CD4-positive, alpha-beta T cell treated with Interleukin-15 for 1 hour (primary cell): ENCODE data around the gene CETN2.
"Not testable (repeated sequence)": the region's sequence is repeated elsewhere in the genome, so short reads cannot be mapped to it uniquely, and the experiment has no call there.

ENCODE experiments used
- DNase-seq: peaks from one replicate; pipeline ENCODE4 v3.0.0-alpha.2; 2020

Gene CETN2

GRCh38 chrX:152831391-152831790 is 834 bp upstream of the CETN2 start:
- no peak for DNase-seq

GRCh38 chrX:152824841-152825374 is 5.6 kb downstream of the CETN2 start:
- no peak for DNase-seq

- DNase-seq = no peak
Observed at GRCh38 chrX:152823657-152824056, 6.9 kb downstream of the CETN2 start.

GRCh38 chrX:152822383-152823086 is 8.0 kb downstream of the CETN2 start:
- DNase-seq = no peak

- no peak for DNase-seq
Observed at GRCh38 chrX:152821145-152821765, 9.3 kb downstream of the CETN2 start.

GRCh38 chrX:152819732-152820131 is 10.8 kb downstream of the CETN2 start:
- no peak for DNase-seq

- no peak for DNase-seq
Observed at GRCh38 chrX:152819266-152819665, 11.3 kb downstream of the CETN2 start.

GRCh38 chrX:152818356-152818755 is 12.2 kb downstream of the CETN2 start:
- DNase-seq = no peak

GRCh38 chrX:152817078-152817764 is 13.3 kb downstream of the CETN2 start:
- no peak for DNase-seq

GRCh38 chrX:152814048-152814447 is 16.5 kb downstream of the CETN2 start:
- no peak for DNase-seq

- no peak for DNase-seq
Observed at GRCh38 chrX:152813206-152813605, 17.4 kb downstream of the CETN2 start.

- no peak for DNase-seq
Observed at GRCh38 chrX:152810403-152810802, 20.2 kb downstream of the CETN2 start.

GRCh38 chrX:152806035-152806434 is 24.5 kb downstream of the CETN2 start:
- DNase-seq = no peak

GRCh38 chrX:152798945-152799344 is 31.6 kb downstream of the CETN2 start:
- no peak for DNase-seq

- not testable (repeated sequence) for DNase-seq
Observed at GRCh38 chrX:152787062-152787461, 43.5 kb downstream of the CETN2 start.
